ENCODE measurements around the gene RNF19B.

GRCh38 chr1:32953495-32953894, 11.1 kb downstream of the RNF19B start:
- no peak for TF ChIP-seq YY1 (IDR thresholded peaks at IDR 0.05; ENCODE audit: low read depth)
- TF ChIP-seq RAD21 (IDR thresholded peaks at IDR 0.05; ENCODE audit: low read depth): no peak
- TF ChIP-seq REST (IDR thresholded peaks at IDR 0.05; ENCODE audit: low read depth): no peak
- no peak for TF ChIP-seq MAX (IDR thresholded peaks at IDR 0.05)
- TF ChIP-seq CREB1 (IDR thresholded peaks at IDR 0.05; ENCODE audit: low read depth): no peak
- no peak for TF ChIP-seq NFIC (IDR thresholded peaks at IDR 0.05)
- TF ChIP-seq TEAD4 (IDR thresholded peaks at IDR 0.05): no peak
- no peak for TF ChIP-seq FOXM1 (IDR thresholded peaks at IDR 0.05; ENCODE audit: borderline replicate concordance, low read depth)
- TF ChIP-seq USF1 (IDR thresholded peaks at IDR 0.05): no peak
- no peak for TF ChIP-seq TCF12 (IDR thresholded peaks at IDR 0.05; ENCODE audit: low read depth)
- TF ChIP-seq EP300 (IDR thresholded peaks at IDR 0.05; ENCODE audit: borderline replicate concordance): no peak
- no peak for TF ChIP-seq TAF1 (IDR thresholded peaks at IDR 0.05; ENCODE audit: low read depth)
- no peak for TF ChIP-seq CEBPB (IDR thresholded peaks at IDR 0.05)
- no peak for TF ChIP-seq EGR1 (IDR thresholded peaks at IDR 0.05)
